H1 (cell line): ENCODE results near the gene THAP5. TPM values are rescaled to one million over a fixed set of nuclear protein-coding genes. Genes with fewer than 3 reads are reported as not detected.

Source experiments
- BACH1 ChIP-seq: IDR thresholded peaks from 2 replicates; pipeline ENCODE4 v1.6.1; 2012; ENCODE audit warnings: low read length, improper control_type of control experiment
- CEBPB ChIP-seq: IDR thresholded peaks from 2 replicates; pipeline ENCODE4 v1.6.1; 2012; ENCODE audit warnings: low read depth, low read length
- CHD7 ChIP-seq: fragments of 300-600 bp; sonication (generic); IDR thresholded peaks from 2 replicates; pipeline ENCODE4 v1.7.1; 2012; ENCODE audit warnings: low read length, moderate library complexity, mild to moderate bottlenecking, inconsistent platforms; ENCODE audit not compliant: insufficient replicate concordance
- EZH2 ChIP-seq: fragments of 200-600 bp; sonication (generic); IDR thresholded peaks from 2 replicates; pipeline ENCODE4 v1.7.1; 2012; ENCODE audit warnings: low read depth, mild to moderate bottlenecking, moderate library complexity, low read length, inconsistent platforms; ENCODE audit not compliant: severe bottlenecking
- RBBP5 ChIP-seq: IDR thresholded peaks from 2 replicates; pipeline ENCODE4 v1.7.1; 2012; ENCODE audit warnings: low read depth, mild to moderate bottlenecking, inconsistent platforms, low read length, moderate library complexity, borderline replicate concordance
- SIRT6 ChIP-seq: IDR thresholded peaks from one replicate; pipeline ENCODE4 v1.7.1; 2012; ENCODE audit warnings: low read length, inconsistent platforms
- SP2 ChIP-seq: IDR thresholded peaks from 2 replicates; pipeline ENCODE4 v1.6.1; 2012; ENCODE audit warnings: mild to moderate bottlenecking, low read length, inconsistent platforms
- TEAD4 ChIP-seq: IDR thresholded peaks from 2 replicates; pipeline ENCODE4 v1.6.1; 2012; ENCODE audit warnings: low read depth, low read length, inconsistent platforms, mixed read lengths
- USF2 ChIP-seq: IDR thresholded peaks from 2 replicates; pipeline ENCODE4 v1.6.1; 2011; ENCODE audit warnings: low read length, improper control_type of control experiment
- polyA plus RNA-seq, 7 experiments: library from polyadenylated mRNA; depleted of rRNA in 3 of 7; stranded (reverse) in 5 of 7; unstranded in 2 of 7; fragments of >200 nt in 5 of 7; fragments of 200-250 nt in 2 of 7; gene quantifications; 1 replicate in 5 of 7; 2 replicates in 1 of 7; 4 replicates in 1 of 7; pipeline versions ENCODE4 v1.2.1 to v1.2.3, GENCODE V29; 2011 to 2013; ENCODE audit warnings: missing spikeins in 2 of 7, mixed read lengths in 2 of 7
- total RNA-seq: library from RNA; stranded (reverse); fragmentation: NEBNext Ultra II Directional; extraction: Animal tissue kit (Norgen Biotek cat#: 25700); gene quantifications from 2 replicates; pipeline ENCODE4 v1.2.1, GENCODE V29; 2021

Gene THAP5
- total and polyA plus RNA-seq, 2 of the 8 experiments (the other 6 are each of a cell fraction or from before 2014, with no cell fraction given): 3.9 to 24.2 TPM

- TF ChIP-seq CHD7 (no peak), SIRT6 (no peak), SP2 (no peak), BACH1 (no peak), EZH2 (no peak), TEAD4 (peak; percentile 94), CEBPB (no peak), USF2 (no peak), RBBP5 (0 out of 2 replicates have a peak, but pooled peaks have one; percentile 54)
Observed at GRCh38 chr7:108581655-108582491, 12.4 kb upstream of the THAP5 start (continued).
